HCEC 1CT (cell line): ENCODE measurements around the gene DHH.
"Not testable (repeated sequence)": the region's sequence is repeated elsewhere in the genome, so short reads cannot be mapped to it uniquely, and the experiment has no call there.

Source experiments
- DNase-seq: peaks from one replicate; pipeline ENCODE4 v3.0.0-alpha.2; 2017

DHH gene

GRCh38 chr12:49068879-49069506 lies 25.6 kb downstream of the DHH start:
- DNase-seq, result no peak

GRCh38 chr12:49066120-49066519 lies 28.5 kb downstream of the DHH start:
- DNase-seq, result no peak

DNA sequence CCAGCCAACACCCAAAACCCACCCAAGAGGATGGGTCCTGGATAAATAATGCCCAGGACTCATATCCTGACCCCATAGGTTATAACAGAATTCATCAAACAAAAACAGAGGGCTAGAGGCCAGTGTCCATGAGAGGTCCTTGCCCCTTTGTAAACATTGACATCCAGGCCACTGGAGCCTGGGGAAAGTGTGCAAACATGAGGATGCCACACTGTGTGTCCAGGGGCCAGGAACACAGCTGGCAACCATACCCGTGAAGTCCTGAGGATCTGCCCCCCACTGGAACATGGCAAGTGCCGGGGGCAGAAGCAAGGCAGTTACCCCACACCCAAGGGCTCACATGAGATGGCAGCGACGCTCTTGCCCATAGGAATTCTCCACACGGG lies 29.8 kb downstream of the DHH start:
- DNase-seq, result no peak

DNA sequence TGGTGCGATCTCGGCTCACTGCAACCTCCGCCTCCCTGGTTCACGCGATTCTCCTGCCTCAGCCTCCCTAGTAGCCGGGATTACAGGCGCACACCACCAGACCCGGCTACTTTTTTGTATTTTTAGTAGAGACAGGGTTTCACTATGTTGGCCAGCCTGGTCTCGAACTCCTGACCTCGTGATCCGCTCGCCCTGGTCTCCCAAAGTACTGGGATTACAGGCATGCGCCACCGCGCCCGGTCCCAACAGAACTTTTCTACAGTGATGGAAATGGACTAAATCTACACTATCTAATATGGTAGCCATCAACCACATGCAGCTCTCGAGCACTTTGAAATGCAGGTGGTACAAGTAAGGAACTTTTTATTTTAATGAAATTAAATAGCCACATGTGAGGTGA lies 32.7 kb downstream of the DHH start:
- not testable (repeated sequence) for DNase-seq

GRCh38 chr12:49061157-49061650 lies 33.4 kb downstream of the DHH start:
- no peak for DNase-seq

DNA sequence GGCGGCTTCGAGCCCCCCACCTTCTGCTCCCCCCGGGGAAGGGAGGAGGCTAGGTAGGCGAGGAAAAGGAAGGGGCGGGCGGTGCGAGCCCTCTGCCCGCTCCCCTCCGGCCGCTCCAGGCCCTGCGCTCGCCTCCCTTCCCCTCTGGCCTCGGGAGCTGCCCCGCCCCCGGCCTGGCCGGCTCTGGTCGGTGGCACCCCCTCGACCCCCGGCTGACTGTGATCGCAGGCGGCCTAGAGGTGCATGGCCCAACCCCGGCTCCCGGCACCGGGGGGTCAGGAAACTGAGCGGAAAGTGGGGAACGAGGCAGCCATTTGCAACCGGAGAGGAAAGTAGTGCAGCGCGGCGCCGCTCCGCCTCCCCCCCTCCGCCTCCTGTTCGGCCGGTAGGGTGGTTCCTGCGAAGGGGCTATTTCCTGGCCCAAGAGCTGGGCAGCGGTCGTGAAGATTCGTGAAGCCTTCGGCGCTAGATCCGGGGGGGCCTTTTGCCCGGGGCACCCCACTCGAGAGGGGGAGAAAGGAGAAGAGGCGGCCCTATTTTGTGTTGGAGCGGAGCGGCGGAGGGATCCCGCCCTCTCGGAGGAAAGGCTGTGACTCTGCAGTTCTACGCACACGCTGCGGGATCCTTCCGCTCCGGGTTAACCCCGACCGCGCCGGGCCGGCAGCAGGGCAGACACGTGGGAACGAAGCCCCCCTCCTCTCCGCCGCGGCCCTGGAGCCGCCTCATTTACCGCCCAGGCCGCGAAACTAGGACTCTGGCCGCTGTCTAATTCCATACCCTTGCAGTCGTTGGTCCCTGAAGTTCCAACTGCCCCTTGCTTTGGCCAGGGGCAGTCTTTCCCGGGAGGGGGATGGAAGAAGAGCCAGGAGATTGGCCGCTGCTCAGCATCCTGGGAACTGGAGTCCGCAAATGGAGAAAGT lies 34.1 kb downstream of the DHH start, which contains the start of gene KMT2D:
TSS of gene KMT2D (minus strand) at position 558 of the 920 bp plus-strand sequence. CDS start 5,470 bp downstream, outside the sequence.
- peak; percentile 96 for DNase-seq

DNA sequence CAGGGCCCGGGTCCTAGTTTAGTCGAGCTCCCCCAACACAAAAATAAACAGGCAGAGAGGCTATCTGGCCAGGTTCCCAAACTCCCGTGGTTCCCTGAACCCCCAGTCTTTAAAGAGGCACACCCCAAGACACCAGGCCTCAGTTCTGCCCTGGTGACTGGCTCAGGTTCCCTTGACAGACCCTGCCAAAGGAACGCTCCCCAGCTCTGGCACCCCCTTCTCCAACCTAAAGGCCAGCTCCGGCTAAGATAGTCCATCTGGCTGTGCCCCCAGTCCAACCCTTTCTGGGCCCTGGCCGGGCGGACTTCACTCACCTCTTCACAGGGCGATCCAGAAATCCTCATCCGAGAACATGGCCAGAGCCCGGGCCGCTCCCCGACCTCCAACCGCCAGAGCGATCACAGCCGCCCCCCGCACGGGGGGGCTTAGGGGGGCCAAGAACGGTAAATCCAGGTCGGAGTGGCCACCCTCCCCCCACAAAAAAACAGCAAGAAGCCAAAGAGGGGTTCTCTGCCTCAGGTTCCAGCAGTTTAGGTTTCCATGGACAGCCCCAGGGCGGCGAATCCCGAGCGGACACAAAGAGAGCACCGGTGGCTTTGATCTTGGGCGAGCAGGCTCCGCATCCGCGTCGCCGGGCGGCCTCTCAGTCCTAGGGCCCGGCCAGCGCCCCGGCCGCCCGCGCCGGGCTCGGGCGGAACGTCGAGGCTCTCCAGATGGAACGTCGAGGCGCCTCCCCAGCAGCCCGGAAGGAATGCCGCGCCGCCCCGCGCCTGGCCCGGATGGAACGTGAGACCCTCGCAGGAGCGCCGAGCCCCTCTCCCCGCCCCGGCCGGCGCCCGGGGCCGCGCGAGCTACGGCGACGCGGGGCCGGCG lies 35.1 kb downstream of the DHH start:
- no peak for DNase-seq

GRCh38 chr12:49059045-49059298 lies 35.6 kb downstream of the DHH start:
- DNase-seq, result no peak

- no peak for DNase-seq
These were observed 36.1 kb downstream of the DHH start for GRCh38 chr12:49058366-49059044.

- no peak for DNase-seq
These were observed 36.7 kb downstream of the DHH start for GRCh38 chr12:49057888-49058287.

DNA sequence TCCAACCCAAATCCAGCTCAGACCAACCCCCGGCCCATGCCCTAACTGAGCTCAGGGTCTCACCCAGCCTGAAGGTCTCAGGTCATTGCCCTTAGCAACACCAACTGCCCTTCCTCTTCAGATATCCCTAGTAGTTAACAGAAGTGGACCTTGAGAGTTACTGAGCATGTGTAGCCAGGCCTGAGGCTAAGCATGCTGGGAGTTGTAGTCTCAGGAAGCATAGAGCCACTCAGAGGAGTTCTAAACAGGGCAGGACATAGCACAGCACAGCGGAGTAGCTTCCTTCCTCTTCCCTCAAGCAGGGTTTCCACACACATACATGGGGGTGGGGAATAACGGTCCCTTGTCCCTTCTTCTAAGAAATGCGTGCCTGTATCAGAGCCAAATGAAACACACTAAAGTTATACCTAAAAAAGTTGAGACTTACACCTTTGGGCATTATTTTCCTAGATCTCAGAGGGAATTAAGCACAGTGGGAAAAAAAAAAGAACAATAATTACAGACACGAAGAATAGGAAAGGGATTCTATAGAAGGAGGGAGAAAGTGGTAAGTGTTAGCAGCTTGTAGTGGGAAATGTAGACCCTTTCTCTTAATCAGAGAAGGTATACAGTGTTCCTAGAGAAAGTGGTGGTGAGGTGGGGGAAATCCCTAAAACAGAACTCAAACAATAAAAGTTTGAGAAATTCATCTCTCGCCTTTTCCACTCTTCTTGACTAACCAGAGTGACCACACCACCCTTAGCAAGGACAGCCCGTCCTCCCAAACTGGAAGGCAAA lies 38.4 kb downstream of the DHH start:
- peak; percentile 66 for DNase-seq

DNA sequence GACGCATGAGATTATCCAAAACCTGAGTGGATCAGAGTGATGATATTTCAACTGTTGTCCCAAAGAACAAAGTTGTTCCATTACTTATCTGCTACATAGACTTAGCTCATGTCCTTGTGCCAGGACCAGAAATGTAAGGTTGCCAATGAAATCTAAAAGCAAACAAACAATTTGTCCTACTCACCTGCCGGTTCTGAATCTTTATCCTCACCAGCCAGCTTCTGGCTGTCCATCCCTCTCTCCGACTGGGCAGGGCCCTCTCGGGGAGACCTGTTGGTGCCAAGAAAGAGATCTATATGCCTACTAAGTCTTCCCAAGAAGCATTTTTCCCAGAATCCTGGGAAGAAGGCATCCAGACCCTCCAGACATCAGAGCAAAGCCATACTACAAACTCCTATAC lies 39.5 kb downstream of the DHH start:
- no peak for DNase-seq

DNA sequence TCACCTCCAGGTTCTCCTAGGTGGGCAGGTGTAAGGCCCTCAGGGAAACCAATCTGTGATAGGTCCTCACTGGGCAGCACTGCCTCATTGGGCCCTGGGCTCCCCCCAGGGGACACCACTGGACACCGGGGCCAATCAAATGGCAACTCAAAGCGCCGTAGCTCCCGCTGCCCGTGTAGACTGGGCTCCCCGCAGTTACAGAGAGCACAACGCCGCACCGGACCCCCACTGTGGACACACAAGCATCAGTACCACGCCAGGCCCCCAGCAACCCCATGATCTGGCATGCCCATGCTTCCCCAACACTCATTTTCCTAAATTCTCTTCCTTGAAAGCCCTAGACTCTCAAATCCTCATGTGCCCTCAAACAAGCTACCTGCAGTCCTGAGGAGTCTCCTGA lies 40.1 kb downstream of the DHH start:
- DNase-seq, result no peak

- DNase-seq, result no peak
These were observed 40.5 kb downstream of the DHH start for GRCh38 chr12:49054096-49054495.

DNA sequence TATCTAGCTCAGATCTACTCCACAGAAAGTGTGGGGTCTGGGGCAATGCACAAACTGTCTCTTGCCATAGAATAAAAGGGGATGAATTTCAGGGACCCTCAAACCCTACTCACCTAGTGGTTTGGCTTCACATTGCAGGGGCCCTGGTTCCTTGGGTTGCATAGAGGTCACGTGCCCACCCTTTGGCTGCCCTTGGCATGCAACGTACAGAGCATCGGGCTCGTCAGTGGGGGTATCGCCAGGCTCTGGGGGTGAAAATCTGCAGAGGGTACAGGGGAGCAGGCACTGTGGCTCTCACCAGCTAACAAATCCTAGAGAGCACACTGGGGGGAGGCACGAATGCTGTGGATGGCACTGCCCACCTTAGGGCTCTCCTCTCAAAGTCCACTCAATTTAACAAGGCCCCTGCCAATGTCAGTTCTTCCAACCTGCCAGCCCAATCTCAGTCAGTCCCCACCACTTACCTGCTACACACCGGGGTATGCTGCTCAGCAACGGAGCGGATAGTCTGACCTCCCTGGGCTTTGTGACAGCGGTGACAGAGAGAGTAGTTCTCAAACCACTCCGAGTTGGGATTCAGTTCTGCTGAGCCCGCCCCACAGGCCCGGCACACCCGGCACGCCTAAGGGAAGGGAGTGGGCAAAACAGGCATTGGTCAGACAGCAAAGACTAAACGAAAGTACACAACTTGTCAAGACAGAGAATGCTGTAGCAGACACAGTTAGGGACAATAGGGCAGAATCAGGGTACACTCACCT lies 42.0 kb downstream of the DHH start:
- no peak for DNase-seq

DNA sequence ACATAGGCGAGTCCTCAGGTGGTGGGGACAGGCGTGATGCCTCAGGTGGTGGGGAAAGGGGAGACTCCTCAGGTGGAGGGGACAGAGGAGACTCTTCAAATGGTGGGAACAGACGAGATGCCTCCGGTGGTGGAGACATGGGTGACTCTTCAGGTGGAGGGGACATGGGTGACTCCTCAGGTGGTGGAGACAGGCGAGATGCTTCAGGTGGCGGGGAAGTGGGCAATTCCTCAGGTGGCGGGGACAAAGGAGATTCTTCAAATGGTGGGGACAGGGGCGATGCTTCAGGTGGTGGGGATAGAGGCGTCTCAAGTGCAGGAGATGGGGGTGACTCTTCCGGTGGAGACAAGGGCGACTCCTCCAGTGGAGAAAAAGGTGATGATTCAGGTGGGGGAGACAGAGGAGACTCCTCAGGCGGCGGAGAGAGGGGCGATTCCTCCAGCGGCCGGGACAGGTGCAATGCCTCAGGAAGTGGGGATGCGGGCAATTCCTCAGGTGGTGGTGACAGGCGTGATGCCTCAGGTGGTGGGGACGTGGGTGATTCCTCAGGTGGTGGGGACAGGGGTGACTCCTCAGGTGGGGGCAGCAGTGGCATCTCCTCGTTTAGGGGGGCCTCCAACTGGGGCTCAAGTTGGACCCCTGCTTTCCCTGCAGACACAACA lies 42.7 kb downstream of the DHH start:
- DNase-seq, result no peak

GRCh38 chr12:49051373-49051764 lies 43.2 kb downstream of the DHH start:
- DNase-seq, result no peak

- no peak for DNase-seq
These were observed 43.9 kb downstream of the DHH start for GRCh38 chr12:49050507-49051372.

DNA sequence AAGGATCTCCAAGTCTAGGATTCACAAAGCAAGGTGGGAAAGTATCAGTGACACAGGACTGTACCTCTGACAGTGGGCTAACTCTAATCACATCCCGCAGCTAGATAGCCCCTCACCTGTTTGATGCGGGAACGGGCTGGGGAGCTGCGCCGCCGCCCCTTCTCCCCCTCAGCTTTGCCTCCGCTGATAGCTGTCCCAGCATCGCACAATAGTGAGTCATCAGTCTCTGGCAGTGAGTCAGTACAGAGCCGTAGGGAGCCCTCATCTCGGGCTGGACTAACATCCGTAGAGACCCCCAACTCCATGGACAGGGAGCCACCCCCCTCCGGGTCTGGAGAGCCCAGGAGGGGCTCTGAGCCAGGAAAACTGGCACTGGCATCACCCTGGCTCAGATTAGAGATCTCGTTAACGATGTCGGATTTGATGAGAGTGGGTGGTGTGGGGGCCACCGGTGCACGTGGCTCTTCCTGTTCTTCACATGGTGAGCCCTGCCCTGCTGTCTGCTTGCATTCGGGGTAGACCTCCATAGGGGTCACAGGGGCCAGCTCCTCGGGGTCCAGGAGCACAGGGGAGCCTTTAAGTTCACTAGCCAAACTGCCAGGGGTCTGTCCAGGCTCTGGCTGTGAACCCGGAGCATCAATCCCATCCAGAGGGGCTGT lies 44.9 kb downstream of the DHH start:
- DNase-seq, result peak; percentile 57
